Naive thymus-derived CD4-positive, alpha-beta T cell (primary cell): ENCODE measurements around the gene OGDH. TPM values are rescaled to one million over a fixed set of nuclear protein-coding genes. Genes with fewer than 3 reads are reported as not detected.

ENCODE experiments used
- ATAC-seq: fragments of 150-1000 bp; cut with Tn5 transposase; 2 replicates; pipeline ENCODE4 v1.10.0; 2021; ENCODE audit warnings: mild to moderate bottlenecking, moderate library complexity
- CTCF ChIA-PET: fragments of 350-600 bp; sonication (Branson Sonifier 250); formaldehyde crosslinking; loops from one replicate; lab custom pipeline; 2021; ENCODE audit warnings: antibody characterized with exemption; lab: Charles Lee
- POLR2A ChIA-PET: fragments of 350-600 bp; sonication (Branson Sonifier 250); formaldehyde crosslinking; loops from one replicate; lab custom pipeline; 2021; ENCODE audit warnings: antibody characterized with exemption, inconsistent platforms; lab: Charles Lee
- DNase-seq, 9 donors: peaks; one replicate each; pipeline versions ENCODE4 v3.0.0 to v3.0.0-alpha.2; 2020 to 2022; ENCODE audit warnings: mixed read lengths in 1 of 9
- H3K27ac ChIP-seq: one replicate; pipeline ENCODE4 v1.7.0; 2013; ENCODE audit warnings: mild to moderate bottlenecking, low read depth, low read length, moderate library complexity
- H3K27me3 ChIP-seq, 2 donors: one replicate each; pipeline ENCODE4 v1.7.0; 2013; ENCODE audit warnings: low read length in 2 of 2, mild to moderate bottlenecking in 2 of 2, moderate library complexity in 2 of 2; ENCODE audit not compliant: control insufficient read depth in 2 of 2, insufficient read depth in 2 of 2
- H3K36me3 ChIP-seq, 3 experiments: 1 replicate in 2 of 3; 2 replicates in 1 of 3; pipeline ENCODE4 v1.7.0; 2013; ENCODE audit warnings: low read length in 3 of 3, mild to moderate bottlenecking in 3 of 3, moderate library complexity in 1 of 3; ENCODE audit not compliant: insufficient read depth in 3 of 3, control insufficient read depth in 2 of 3
- H3K4me1 ChIP-seq, 2 donors: one replicate each; pipeline ENCODE4 v1.7.0; 2013; ENCODE audit warnings: low read length in 2 of 2, mild to moderate bottlenecking in 2 of 2, moderate library complexity in 1 of 2; ENCODE audit not compliant: control insufficient read depth in 2 of 2, insufficient read depth in 2 of 2
- H3K4me3 ChIP-seq: 2 replicates; pipeline ENCODE4 v1.7.0; 2013; ENCODE audit warnings: mild to moderate bottlenecking, low read length
- H3K9me3 ChIP-seq, 3 experiments: 1 replicate in 2 of 3; 2 replicates in 1 of 3; pipeline ENCODE4 v1.7.0; 2013; ENCODE audit warnings: low read length in 3 of 3; ENCODE audit not compliant: control insufficient read depth in 2 of 3
- H3K27ac Mint-ChIP-seq, 9 donors: one replicate each; pipeline ENCODE4 v1.8.0; 2020 to 2022; ENCODE audit warnings: mixed read lengths in 9 of 9, mild to moderate bottlenecking in 8 of 9, moderate library complexity in 5 of 9, inconsistent platforms in 2 of 9
- H3K27me3 Mint-ChIP-seq, 5 donors: one replicate each; pipeline ENCODE4 v1.8.0; 2021 to 2022; ENCODE audit warnings: mixed read lengths in 5 of 5, mild to moderate bottlenecking in 1 of 5
- H3K36me3 Mint-ChIP-seq, 5 donors: one replicate each; pipeline ENCODE4 v1.8.0; 2020 to 2022; ENCODE audit warnings: mixed read lengths in 5 of 5, mild to moderate bottlenecking in 3 of 5, inconsistent platforms in 1 of 5
- H3K4me1 Mint-ChIP-seq, 7 donors: one replicate each; pipeline ENCODE4 v1.8.0; 2020 to 2022; ENCODE audit warnings: mixed read lengths in 7 of 7, mild to moderate bottlenecking in 3 of 7, inconsistent platforms in 1 of 7
- H3K4me3 Mint-ChIP-seq, 10 donors: one replicate each; pipeline ENCODE4 v1.8.0; 2020 to 2022; ENCODE audit warnings: mild to moderate bottlenecking in 10 of 10, mixed read lengths in 10 of 10, moderate library complexity in 6 of 10, inconsistent platforms in 2 of 10
- H3K9me3 Mint-ChIP-seq, 11 donors: one replicate each; pipeline ENCODE4 v1.8.0; 2020 to 2022; ENCODE audit warnings: mixed read lengths in 11 of 11, mild to moderate bottlenecking in 4 of 11, inconsistent platforms in 1 of 11, moderate library complexity in 1 of 11
- intact Hi-C, 2 donors: fragments of 100-400 bp; cut with micrococcal nuclease; formaldehyde crosslinking; loops; one replicate each; pipeline ENCODE4 v1.15.1; 2023
- polyA plus RNA-seq, 2 donors: library from polyadenylated mRNA; unstranded; fragments of 300-500 nt; fragmentation: Illumina TruSeq; gene quantifications; one replicate each; pipeline ENCODE4 v1.2.3, GENCODE V29; 2021
- total RNA-seq, 6 experiments: library from RNA in 5 of 6; stranded (reverse) in 5 of 6; gene quantifications; 1 replicate in 5 of 6; 2 replicates in 1 of 6; pipeline ENCODE4 v1.2.3 and lab custom pipeline; 2021 to 2026

OGDH gene
- total and polyA plus RNA-seq, 7 experiments from 2014 or later: 20.3 to 122 (median 64.2) TPM

DNA sequence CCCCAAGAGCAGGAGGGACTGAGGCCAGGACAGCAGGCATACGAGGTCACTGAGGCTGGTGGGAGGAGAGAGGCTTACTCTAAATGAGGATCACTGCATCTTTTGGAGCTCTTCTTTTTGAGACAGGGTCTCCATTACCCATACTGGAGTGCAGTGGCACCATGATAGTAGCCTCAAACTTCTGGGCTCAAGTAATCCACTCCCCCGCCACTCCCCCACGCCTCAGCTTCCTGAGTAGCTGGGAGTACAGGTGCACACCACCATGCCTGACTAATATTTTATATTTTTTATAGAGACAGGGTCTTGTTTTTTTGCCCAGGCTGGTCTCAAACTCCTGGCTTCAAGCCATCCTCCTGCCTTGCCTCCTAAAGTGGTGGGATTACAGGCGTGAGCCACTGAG lies 25.8 kb downstream of the OGDH start:
- no peak for ATAC-seq
- Histone ChIP-seq H3K27me3 (no peaks in the 10 kb centered on the region), H3K36me3 (no peaks in the 10 kb centered on the region), H3K9me3 (no peaks in the 10 kb centered on the region), H3K4me1 (peaks cover 38 to 81% of the 10 kb centered on the region in 2 donors), H3K4me3 (no peak overlapping the region), H3K27ac (peak overlapping the region; percentile 65)
- H3K36me3 Mint-ChIP-seq: peaks cover 0 to 47% (median 8%) of the 10 kb centered on the region in 5 donors
- intact Hi-C loops: no loop called here
- peak overlapping the region in 6 of 10 donors; percentile 40 to 71 (median 57) for H3K4me3 Mint-ChIP-seq
- ChIA-PET CTCF (interaction anchor here (0.6 kb wide), 1 partner anchor 68 kb away, joined by 3 read pairs; no protein-coding TSS in a partner anchor), POLR2A (interaction anchor here (1.0 to 3.1 kb wide), 5 partner anchors 8 to 118 kb away, joined by 3 to 18 read pairs (median 5); partner anchors contain the start of genes OGDH and ZMIZ2)
- H3K27me3 Mint-ChIP-seq: no peaks in the 10 kb centered on the region
- H3K4me1 Mint-ChIP-seq: peaks cover 43 to 78% (median 54%) of the 10 kb centered on the region in 7 donors
- H3K9me3 Mint-ChIP-seq: no peaks in the 10 kb centered on the region
- no peak for DNase-seq
- H3K27ac Mint-ChIP-seq: peak overlapping the region; percentile 85 to 97 (median 91)

- ATAC-seq: peak; percentile 55
- ChIA-PET CTCF (no interaction called here), POLR2A (interaction anchor here (0.8 to 2.7 kb wide), 4 partner anchors 17 to 60 kb away, joined by 3 to 14 read pairs (median 4); partner anchors contain the start of genes DDX56, OGDH and TMED4)
- H3K27ac Mint-ChIP-seq: peak overlapping the region; percentile 75 to 91 (median 86)
- H3K9me3 ChIP-seq: no peaks in the 10 kb centered on the region
- H3K27me3 Mint-ChIP-seq: no peaks in the 10 kb centered on the region
- H3K27me3 ChIP-seq: no peaks in the 10 kb centered on the region
- H3K4me3 Mint-ChIP-seq: peak overlapping the region in 5 of 10 donors; percentile 12 to 55 (median 39)
- peaks cover 53 to 89% (median 65%) of the 10 kb centered on the region in 7 donors for H3K4me1 Mint-ChIP-seq
- H3K36me3 ChIP-seq: no peaks in the 10 kb centered on the region
- H3K4me1 ChIP-seq: peaks cover 48 to 95% of the 10 kb centered on the region in 2 donors
- H3K27ac ChIP-seq: peak overlapping the region; percentile 59
- H3K4me3 ChIP-seq: no peak overlapping the region
- H3K9me3 Mint-ChIP-seq: peaks cover 0 to 3% (median 0%) of the 10 kb centered on the region in 11 donors
- peak in 6 of 9 donors; percentile 5 to 53 (median 29) for DNase-seq
- intact Hi-C loops: loop anchor here in 1 of 2 donors (1.0 kb wide), 1 partner anchor 9 kb away; no protein-coding TSS in a partner anchor
- H3K36me3 Mint-ChIP-seq: peaks cover 0 to 52% (median 8%) of the 10 kb centered on the region in 5 donors
These were observed 27.1 kb downstream of the OGDH start for GRCh38 chr7:44633254-44634186.

DNA sequence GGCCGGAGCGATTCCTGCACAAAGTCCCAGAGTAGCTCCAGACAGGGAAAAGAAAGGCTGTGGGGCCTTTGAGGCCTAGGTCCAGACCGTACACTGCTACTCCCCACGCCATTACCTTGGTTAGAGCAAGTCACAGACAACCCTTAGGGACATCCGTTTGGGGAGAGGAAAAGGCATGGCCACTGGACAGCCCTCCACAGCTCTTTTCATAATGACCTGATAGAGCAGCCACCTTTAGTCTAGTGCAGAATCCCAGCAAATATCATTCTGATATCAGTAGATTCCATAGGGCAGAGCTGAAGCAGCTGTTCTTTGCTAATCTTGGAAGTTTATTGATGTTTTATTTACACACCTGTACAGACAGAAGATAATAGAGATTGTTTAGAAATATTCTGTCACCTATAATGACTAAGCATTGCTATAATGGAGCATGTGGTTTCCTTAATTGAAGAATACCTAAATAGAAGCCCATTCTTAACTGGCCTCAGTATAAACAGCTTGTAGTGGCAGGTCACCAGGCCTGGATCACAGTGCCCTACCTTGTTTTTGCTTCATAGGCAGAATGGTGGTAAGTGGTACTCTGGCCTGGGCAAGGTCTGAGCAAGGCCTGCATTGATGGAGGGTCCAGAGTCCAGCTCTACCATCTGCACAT lies 27.9 kb downstream of the OGDH start:
- Mint-ChIP-seq H3K4me3 (peak overlapping the region in 1 of 10 donors; percentile 55), H3K27me3 (no peaks in the 10 kb centered on the region), H3K4me1 (peaks cover 57 to 90% (median 66%) of the 10 kb centered on the region in 7 donors), H3K9me3 (peaks cover 0 to 3% (median 0%) of the 10 kb centered on the region in 11 donors), H3K36me3 (peaks cover 0 to 50% (median 7%) of the 10 kb centered on the region in 5 donors), H3K27ac (peak overlapping the region; percentile 75 to 91 (median 86))
- ATAC-seq (no peak), DNase-seq (no peak)
- POLR2A ChIA-PET: interaction anchor here (0.7 to 2.7 kb wide), 3 partner anchors 28 to 61 kb away, joined by 3 to 14 read pairs (median 4); partner anchors contain the start of genes DDX56, OGDH and TMED4
- H3K4me3 ChIP-seq: no peak overlapping the region
- H3K36me3 ChIP-seq: no peaks in the 10 kb centered on the region
- no peaks in the 10 kb centered on the region for H3K27me3 ChIP-seq
- intact Hi-C loops: no loop called here
- H3K4me1 ChIP-seq: peaks cover 56 to 97% of the 10 kb centered on the region in 2 donors
- H3K27ac ChIP-seq: peak overlapping the region; percentile 59
- CTCF ChIA-PET: no interaction called here
- no peaks in the 10 kb centered on the region for H3K9me3 ChIP-seq

DNA sequence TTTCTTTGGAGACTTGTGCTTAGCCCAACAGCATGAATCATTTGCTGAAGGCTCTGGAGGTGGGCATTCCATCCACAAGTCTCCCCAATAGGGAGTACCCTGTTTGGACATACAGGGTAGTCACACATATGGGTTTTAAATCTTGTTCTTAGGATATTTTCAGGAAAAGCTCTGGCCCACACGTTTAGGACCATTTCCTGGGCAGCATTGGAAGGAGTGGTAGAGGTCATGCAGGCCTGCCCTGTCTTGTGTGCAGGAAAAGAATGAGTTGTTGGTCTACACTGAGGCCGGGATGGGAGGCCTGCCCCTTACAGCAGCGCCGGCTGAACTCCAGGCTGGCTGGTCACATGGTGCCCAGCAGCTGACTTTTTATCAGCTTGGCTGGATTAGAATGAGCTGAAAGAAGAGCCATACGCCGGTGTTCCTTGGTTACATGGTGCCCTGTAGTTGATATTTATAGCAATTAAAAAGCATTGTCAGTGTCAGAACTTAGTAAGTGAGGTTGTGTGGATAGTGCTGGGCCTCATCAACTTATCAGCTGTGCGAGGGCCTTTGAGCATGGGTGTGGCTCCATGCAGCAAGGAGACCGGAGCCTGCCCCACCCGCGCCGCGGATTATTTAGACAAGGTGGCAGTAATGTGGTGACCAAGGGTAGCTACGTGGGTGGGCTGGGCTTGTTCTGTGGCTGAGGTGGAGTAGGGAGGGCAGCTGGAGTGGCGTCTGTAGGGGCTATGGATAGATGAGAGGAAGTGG lies 28.6 kb downstream of the OGDH start:
- Histone ChIP-seq H3K27me3 (no peaks in the 10 kb centered on the region), H3K36me3 (no peaks in the 10 kb centered on the region), H3K9me3 (no peaks in the 10 kb centered on the region), H3K27ac (peak overlapping the region; percentile 59), H3K4me3 (no peak overlapping the region), H3K4me1 (peaks cover 63 to 98% of the 10 kb centered on the region in 2 donors)
- peak; percentile 0 for ATAC-seq
- peaks cover 0 to 50% (median 4%) of the 10 kb centered on the region in 5 donors for H3K36me3 Mint-ChIP-seq
- peaks cover 61 to 94% (median 69%) of the 10 kb centered on the region in 7 donors for H3K4me1 Mint-ChIP-seq
- intact Hi-C loops: loop anchor here in 1 of 2 donors (5.0 kb wide), 1 partner anchor 47 kb away; no protein-coding TSS in a partner anchor
- CTCF ChIA-PET: no interaction called here
- H3K27ac Mint-ChIP-seq: peak overlapping the region; percentile 41 to 100 (median 81)
- H3K9me3 Mint-ChIP-seq: peaks cover 0 to 3% (median 0%) of the 10 kb centered on the region in 11 donors
- peak overlapping the region in 1 of 10 donors; percentile 8 for H3K4me3 Mint-ChIP-seq
- POLR2A ChIA-PET: interaction anchor here (0.6 to 2.7 kb wide), 4 partner anchors 26 to 1042 kb away, joined by 3 to 14 read pairs (median 6); partner anchors contain the start of genes DDX56 and OGDH
- DNase-seq: no peak
- no peaks in the 10 kb centered on the region for H3K27me3 Mint-ChIP-seq

DNA sequence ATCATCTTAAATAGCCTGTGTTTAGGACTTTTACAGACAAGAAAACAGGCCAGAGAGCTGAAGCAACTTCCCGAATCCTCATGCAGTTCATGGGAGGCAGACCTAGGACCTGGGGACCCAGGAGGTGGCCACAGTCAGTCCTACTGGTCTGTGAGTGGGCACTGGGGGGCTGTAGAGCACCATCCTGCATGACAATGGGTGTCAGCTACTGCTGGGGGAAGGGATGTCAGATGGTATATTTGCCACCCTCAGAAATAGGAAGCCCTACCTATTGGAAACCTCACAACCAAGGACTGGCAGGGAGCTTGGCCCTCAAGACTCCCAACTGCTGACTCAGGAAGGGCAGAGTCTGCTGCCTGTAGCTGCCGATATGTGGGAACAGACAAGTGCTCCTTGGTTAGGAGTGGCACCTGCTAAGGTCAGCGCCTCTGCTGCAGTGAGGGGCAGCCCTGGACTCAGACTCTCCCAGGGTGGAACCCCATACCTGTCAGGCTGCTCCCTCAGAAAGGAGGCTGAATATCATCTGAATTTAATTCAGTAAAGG lies 29.7 kb downstream of the OGDH start:
- peaks cover 58 to 90% (median 66%) of the 10 kb centered on the region in 7 donors for H3K4me1 Mint-ChIP-seq
- POLR2A ChIA-PET: interaction anchor here (0.8 to 4.6 kb wide), 7 partner anchors 16 to 211 kb away, joined by 3 to 59 read pairs (median 3); partner anchors contain the start of gene OGDH
- no peaks in the 10 kb centered on the region for H3K9me3 ChIP-seq
- H3K27ac Mint-ChIP-seq: peak overlapping the region; percentile 60 to 100 (median 92)
- no peak overlapping the region for H3K27ac ChIP-seq
- no peaks in the 10 kb centered on the region for H3K27me3 Mint-ChIP-seq
- CTCF ChIA-PET: interaction anchor here (1.0 kb wide), 1 partner anchor 30 kb away, joined by 4 read pairs; the partner anchor contains the start of gene OGDH
- H3K4me1 ChIP-seq: peaks cover 62 to 94% of the 10 kb centered on the region in 2 donors
- intact Hi-C loops: loop anchor here in 1 of 2 donors (5.0 kb wide), 1 partner anchor 46 kb away; no protein-coding TSS in a partner anchor
- peaks cover 0 to 3% (median 0%) of the 10 kb centered on the region in 11 donors for H3K9me3 Mint-ChIP-seq
- DNase-seq (no peak), ATAC-seq (no peak)
- H3K36me3 Mint-ChIP-seq: peaks cover 0 to 48% (median 3%) of the 10 kb centered on the region in 5 donors
- H3K4me3 Mint-ChIP-seq: no peak overlapping the region
- H3K36me3 ChIP-seq: no peaks in the 10 kb centered on the region
- no peaks in the 10 kb centered on the region for H3K27me3 ChIP-seq
- H3K4me3 ChIP-seq: no peak overlapping the region
